Thoracic aorta (tissue), 2 donors: ENCODE results near the gene HBS1L. TPM values are rescaled to one million over a fixed set of nuclear protein-coding genes. Genes with fewer than 3 reads are reported as not detected.

Experiments used
- ATAC-seq: fragments of 150-250 bp; one replicate; pipeline ENCODE4 v1.8.0; 2017; ENCODE audit warnings: low read depth; ENCODE audit not compliant: insufficient number of reproducible peaks, low FRiP score
- DNase-seq: peaks from one replicate; pipeline ENCODE4 v3.0.0-alpha.2; 2020; ENCODE audit warnings: low spot score
- H3K27ac ChIP-seq, 2 donors: fragments of 200-600 bp; sonication (generic); 1 replicate in 1 of 2; 2 replicates in 1 of 2; pipeline ENCODE4 v1.5.1; 2016; ENCODE audit warnings: mild to moderate bottlenecking in 2 of 2, moderate library complexity in 2 of 2
- H3K27me3 ChIP-seq: fragments of 200-600 bp; sonication (generic); replicated peaks from 2 replicates; pipeline ENCODE4 v1.6.0; 2016; ENCODE audit warnings: mild to moderate bottlenecking; ENCODE audit not compliant: insufficient read depth
- H3K36me3 ChIP-seq: fragments of 200-600 bp; sonication (generic); one replicate; pipeline ENCODE4 v1.5.1; 2016
- H3K4me1 ChIP-seq, 2 donors: fragments of 200-600 bp; sonication (generic); 1 replicate in 1 of 2; 2 replicates in 1 of 2; pipeline versions ENCODE4 v1.5.1 to v1.6.0; 2016; ENCODE audit warnings: low read depth in 2 of 2, mild to moderate bottlenecking in 1 of 2; ENCODE audit not compliant: control insufficient read depth in 1 of 2
- H3K4me3 ChIP-seq: fragments of 200-600 bp; sonication (generic); 2 replicates; pipeline ENCODE4 v1.5.1; 2016; ENCODE audit warnings: mild to moderate bottlenecking
- H3K9me3 ChIP-seq: fragments of 200-600 bp; sonication (generic); 2 replicates; pipeline ENCODE4 v1.5.1; 2016
- total RNA-seq, 2 donors: library from RNA; depleted of rRNA; stranded (reverse); fragments of >200 nt; gene quantifications; one replicate each; pipeline versions ENCODE4 v1.1.0 to v1.2.3, GENCODE V29; 2016
- TF ChIP-seq, protein P1 (sequence below): fragments of 200-600 bp; sonication (generic); IDR thresholded peaks from one replicate; pipeline ENCODE4 v1.5.1; 2019; ENCODE audit warnings: antibody characterized with exemption

Gene HBS1L
- total RNA-seq, 2 donors from 2014 or later: 42.5 to 48.5 TPM

GRCh38 chr6:135087403-135087802 is 32.8 kb upstream of the HBS1L start:
- TF ChIP-seq, protein P1, sequence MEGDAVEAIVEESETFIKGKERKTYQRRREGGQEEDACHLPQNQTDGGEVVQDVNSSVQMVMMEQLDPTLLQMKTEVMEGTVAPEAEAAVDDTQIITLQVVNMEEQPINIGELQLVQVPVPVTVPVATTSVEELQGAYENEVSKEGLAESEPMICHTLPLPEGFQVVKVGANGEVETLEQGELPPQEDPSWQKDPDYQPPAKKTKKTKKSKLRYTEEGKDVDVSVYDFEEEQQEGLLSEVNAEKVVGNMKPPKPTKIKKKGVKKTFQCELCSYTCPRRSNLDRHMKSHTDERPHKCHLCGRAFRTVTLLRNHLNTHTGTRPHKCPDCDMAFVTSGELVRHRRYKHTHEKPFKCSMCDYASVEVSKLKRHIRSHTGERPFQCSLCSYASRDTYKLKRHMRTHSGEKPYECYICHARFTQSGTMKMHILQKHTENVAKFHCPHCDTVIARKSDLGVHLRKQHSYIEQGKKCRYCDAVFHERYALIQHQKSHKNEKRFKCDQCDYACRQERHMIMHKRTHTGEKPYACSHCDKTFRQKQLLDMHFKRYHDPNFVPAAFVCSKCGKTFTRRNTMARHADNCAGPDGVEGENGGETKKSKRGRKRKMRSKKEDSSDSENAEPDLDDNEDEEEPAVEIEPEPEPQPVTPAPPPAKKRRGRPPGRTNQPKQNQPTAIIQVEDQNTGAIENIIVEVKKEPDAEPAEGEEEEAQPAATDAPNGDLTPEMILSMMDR: no peak
- no peaks in the 10 kb centered on the region for H3K36me3 ChIP-seq
- H3K27me3 ChIP-seq: no peaks in the 10 kb centered on the region
- ATAC-seq (no peak), DNase-seq (no peak)
- H3K9me3 ChIP-seq: no peaks in the 10 kb centered on the region
- no peaks in the 10 kb centered on the region for H3K4me1 ChIP-seq
- no peak overlapping the region for H3K27ac ChIP-seq
- no peak overlapping the region for H3K4me3 ChIP-seq

- no peaks in the 10 kb centered on the region for H3K27me3 ChIP-seq
- H3K4me1 ChIP-seq: no peaks in the 10 kb centered on the region
- no peak overlapping the region for H3K4me3 ChIP-seq
- H3K27ac ChIP-seq: no peak overlapping the region
- no peak for ATAC-seq
- TF ChIP-seq, protein P1: no peak
- no peaks in the 10 kb centered on the region for H3K9me3 ChIP-seq
- no peaks in the 10 kb centered on the region for H3K36me3 ChIP-seq
- DNase-seq: no peak
These were observed 31.8 kb upstream of the HBS1L start for GRCh38 chr6:135086414-135086764.

GRCh38 chr6:135085700-135086413 is 31.2 kb upstream of the HBS1L start:
- Histone ChIP-seq H3K36me3 (no peaks in the 10 kb centered on the region), H3K4me1 (no peaks in the 10 kb centered on the region), H3K9me3 (no peaks in the 10 kb centered on the region), H3K27me3 (no peaks in the 10 kb centered on the region), H3K4me3 (no peak overlapping the region), H3K27ac (no peak overlapping the region)
- DNase-seq (no peak), ATAC-seq (no peak)
- TF ChIP-seq, protein P1: no peak

DNA sequence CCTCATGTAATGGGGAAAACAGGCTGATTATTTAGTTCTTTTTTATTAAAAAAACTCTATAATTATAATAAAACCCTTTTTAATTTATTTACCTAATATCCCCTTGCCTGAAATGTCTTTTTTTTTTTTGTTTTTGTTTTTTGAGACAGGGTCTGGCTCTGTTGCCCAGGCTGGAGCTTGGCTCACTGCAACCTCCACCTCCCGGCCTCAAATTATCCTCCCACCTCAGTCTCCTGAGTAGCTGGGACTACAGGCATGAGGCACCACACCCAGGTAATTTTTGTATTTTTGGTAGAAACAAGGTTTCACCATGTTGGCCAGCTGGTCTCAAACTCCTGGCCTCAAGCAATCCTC is 30.3 kb upstream of the HBS1L start:
- ATAC-seq (no peak), DNase-seq (no peak)
- TF ChIP-seq, protein P1: no peak
- Histone ChIP-seq H3K36me3 (no peaks in the 10 kb centered on the region), H3K27me3 (no peaks in the 10 kb centered on the region), H3K9me3 (no peaks in the 10 kb centered on the region), H3K4me3 (no peak overlapping the region), H3K4me1 (no peaks in the 10 kb centered on the region), H3K27ac (no peak overlapping the region)

DNA sequence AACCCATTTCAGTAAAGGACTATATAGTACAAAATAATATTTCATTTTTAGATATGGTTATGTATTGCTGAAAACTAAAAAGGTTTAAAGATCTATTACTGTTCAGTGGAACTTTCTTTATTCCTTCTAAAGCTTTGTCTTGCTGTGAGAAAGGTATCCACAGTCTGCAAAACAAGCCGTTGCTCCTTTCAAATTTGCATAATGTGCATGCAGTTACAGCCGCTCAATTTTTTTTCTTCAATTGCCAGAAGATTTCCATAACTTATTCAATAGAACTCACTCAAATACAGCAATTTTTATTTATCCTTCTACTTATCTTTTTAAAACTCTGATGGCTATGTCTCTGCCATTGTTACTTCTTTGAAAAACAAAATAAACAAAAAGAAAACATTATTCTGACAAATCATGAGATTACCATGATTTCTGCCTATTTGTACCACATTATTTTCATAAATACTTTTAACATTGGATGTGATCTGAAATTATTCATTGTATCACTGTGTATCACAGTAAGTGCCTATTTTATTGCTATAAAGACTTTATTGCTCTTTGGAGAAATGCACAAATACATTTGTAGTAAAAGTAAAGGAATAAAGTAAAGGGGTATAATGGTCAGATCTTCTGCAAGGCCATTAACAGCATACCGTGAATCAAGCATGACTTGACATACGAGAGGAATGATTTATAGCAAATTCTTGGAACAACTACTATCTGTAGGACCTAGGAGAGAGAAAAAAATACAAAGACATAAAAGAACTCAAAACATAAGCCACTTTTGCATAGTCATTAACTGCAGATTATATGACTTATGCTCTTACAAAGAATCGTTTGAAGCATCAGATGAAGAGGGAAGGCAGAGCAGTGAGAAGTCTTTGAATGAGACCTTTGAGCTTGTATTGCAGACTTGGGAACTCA is 29.6 kb upstream of the HBS1L start:
- Histone ChIP-seq H3K27me3 (no peaks in the 10 kb centered on the region), H3K9me3 (no peaks in the 10 kb centered on the region), H3K4me3 (no peak overlapping the region), H3K36me3 (no peaks in the 10 kb centered on the region), H3K27ac (no peak overlapping the region), H3K4me1 (no peaks in the 10 kb centered on the region)
- DNase-seq: no peak
- no peak for ATAC-seq
- TF ChIP-seq, protein P1: no peak
